NCI-H345 treated with DMSO at 0.1 percent for 48 hours (cell line): ENCODE data around the gene MTARC1.

Experiments used
- DNase-seq: peaks from one replicate; lab custom pipeline; 2025; ENCODE audit not compliant: unreplicated experiment; lab: John Stamatoyannopoulos, UW

The MTARC1 gene

DNA sequence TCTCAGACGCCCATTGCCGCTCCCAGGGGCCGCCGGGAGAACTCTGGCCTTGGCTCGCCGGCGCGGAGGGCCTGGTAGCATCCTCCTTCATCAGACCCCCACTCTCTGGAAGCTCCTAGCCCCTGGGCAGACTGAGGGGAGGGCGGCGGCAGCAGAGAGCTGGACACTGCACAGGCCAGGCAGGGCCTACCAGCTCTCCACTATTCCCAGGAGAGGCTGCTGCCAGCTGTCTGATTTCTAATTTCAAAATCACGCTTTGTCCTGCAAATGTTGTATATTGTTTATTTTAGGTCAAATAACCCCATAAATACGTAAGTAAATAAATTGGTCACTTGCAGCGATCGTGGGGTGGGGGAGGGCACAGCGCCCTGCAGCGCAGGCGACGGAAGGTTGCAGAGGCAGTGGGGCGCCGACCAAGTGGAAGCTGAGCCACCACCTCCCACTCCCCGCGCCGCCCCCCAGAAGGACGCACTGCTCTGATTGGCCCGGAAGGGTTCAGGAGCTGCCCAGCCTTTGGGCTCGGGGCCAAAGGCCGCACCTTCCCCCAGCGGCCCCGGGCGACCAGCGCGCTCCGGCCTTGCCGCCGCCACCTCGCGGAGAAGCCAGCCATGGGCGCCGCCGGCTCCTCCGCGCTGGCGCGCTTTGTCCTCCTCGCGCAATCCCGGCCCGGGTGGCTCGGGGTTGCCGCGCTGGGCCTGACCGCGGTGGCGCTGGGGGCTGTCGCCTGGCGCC is at the start of gene MTARC1:
TSS of gene MTARC1 (plus strand) at position 577 of the 732 bp plus-strand sequence. CDS start at position 609, 32 bp downstream.
- DNase-seq, result peak; percentile 67

DNA sequence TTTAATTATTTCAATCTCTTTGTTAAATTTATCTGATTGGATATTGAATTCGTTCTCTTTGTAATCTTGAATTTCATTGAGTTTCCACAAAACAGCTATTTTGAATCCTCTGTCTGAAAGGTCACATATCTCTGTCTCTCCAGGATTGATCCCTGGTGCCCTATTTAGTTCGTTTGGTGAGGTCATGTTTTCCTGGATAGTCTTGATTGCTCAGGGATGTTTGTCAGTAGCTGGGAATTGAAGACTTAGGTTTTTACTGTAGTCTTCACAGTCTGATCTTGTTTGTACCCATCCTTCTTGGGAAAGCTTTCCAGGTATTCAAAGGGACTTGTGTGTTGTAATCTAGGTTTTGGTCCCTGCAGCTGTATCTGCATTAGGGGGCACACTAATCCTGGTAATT is 45.4 kb upstream of the MTARC1 start:
- no peak for DNase-seq

DNA sequence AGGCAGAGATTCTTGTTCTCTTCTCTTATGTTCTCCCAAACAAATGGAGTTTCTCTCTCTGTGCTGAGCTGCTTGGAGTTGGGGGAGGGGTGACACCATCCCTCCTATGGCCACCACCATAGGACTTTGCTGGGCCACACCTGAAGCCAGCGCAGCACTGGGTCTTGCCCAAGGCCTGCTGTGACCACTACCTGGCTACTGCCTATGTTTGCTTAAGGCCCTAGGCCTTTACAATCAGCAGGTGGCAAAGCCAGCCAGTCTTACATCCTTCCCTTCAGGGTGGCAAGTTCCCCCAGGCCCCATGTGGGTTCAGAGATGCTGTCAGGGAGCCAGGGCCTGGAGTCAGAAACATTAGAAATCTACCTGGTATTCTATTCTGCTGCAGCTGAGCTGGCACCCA is 44.9 kb upstream of the MTARC1 start:
- no peak for DNase-seq

DNA sequence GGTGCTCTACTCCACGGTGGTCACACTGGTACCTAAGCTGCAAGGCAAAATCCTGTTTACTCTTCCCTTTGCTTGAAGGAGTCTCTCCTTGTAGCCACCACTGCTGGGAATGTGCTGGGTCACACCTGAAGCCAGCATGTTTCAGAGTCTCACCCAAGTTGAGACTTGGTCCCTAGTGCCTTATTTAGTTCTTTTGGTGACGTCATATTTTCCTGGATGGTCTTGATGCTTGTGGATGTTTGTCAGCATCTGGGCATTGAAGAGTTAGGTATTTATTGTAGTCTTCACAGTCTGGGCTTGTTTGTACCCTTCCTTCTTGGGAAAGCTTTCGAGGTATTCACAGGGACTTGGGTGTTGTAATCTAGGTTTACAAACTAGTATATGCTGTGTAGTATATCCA is 44.2 kb upstream of the MTARC1 start:
- DNase-seq, result no peak

DNA sequence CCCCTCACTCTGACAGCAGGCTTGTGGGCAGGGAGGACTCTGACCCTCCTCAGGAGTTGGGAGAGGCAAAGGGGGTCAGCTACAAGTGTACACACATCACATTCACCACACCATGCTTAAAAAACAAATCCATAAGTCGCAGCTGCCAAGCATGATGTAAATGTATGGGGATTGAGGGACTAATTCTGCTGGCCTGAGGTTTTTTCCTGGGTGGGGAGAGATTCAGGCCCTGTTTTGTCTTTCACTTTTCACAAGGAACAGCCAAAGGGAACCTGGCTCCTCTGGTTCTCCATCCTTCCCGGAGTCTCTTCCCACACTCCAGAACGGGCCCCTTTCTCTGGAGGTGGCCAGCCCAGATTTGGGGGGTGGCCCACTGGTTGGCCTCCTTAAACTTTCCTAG is 39.9 kb upstream of the MTARC1 start:
- DNase-seq, result no peak

DNA sequence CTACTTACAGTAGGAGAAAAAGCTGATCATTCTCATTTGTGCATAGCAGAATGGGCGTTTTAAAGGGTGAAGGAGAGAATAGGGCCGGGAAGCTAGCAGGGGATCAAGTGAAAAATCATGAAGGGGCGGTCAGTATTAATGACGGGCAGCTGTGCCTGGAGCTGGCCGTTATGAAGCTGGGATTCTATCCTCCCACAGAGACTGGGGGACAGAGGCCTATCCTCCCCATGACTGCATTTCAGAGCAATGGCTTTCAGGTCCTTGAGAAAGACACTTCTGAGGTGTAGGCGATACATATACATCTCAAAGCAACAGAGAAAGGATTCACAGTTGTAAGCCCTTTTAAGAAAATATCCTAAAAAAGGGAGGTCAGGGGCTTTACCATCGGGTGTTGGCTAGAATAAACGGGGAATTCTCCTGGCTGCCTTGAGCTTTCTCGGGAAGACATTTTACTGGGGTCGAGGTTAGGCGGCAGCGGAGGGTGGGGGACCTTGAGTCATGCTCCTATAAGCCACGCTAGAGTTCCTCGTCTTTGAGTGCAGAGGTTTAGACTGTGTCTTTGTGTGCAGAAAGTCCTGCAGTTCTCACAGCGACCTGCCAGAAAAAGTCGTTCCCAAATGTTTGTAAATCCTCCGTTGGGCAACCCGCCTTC is 39.1 kb upstream of the MTARC1 start:
- no peak for DNase-seq

DNA sequence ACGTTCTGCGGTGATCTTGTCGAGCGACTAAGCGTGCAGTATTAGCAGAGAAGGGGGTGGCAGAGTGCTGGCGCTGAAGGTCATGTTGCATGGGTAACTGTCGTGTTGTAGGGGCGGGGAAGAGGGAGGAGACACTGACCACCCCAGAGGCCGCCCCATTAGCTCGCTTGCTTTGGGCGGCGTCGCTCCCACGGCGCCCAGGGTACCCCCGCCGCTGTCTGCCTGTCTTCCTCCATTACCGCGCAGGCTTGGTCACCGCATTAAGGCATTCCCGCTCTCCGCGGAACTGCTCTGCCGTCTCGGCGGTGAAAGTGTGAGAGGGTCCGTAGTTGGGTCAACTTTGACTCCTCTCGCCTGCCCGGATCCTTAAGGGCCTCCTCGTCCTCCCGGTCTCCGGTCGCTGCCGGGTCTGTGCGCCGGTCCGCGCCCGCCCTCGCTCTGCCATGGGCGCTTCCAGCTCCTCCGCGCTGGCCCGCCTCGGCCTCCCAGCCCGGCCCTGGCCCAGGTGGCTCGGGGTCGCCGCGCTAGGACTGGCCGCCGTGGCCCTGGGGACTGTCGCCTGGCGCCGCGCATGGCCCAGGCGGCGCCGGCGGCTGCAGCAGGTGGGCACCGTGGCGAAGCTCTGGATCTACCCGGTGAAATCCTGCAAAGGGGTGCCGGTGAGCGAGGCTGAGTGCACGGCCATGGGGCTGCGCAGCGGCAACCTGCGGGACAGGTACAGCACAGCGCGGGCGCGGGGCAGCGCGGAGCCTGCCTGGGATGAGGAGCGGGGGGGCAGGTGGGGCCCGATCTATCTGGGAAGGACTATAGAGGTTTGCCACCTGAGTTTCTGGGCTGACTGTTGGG is 38.4 kb upstream of the MTARC1 start, which contains the start of gene MTARC2:
TSS of gene MTARC2 (plus strand) at position 234 of the 846 bp plus-strand sequence. CDS start at position 444, 210 bp downstream.
- DNase-seq, result peak; percentile 22

DNA sequence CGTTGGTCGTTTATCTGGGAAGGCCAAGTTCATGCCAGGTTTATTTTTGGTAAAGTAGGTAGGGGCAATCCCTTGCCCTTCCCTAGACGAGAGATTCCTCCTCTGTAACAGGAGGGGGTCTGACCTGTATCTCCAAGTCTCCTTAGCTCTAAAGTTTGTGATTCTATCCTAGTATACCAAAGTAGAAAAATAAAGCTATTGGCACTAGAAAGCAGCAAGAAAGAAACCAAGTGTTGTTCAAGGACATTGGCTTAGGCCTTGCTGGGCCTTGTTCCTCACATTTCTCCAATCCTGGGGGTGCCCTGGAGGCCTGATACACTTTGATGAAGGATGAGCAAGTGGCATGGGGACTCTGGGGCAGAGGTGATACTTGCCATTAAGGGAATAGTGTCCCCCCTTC is 37.8 kb upstream of the MTARC1 start:
- DNase-seq, result no peak

DNA sequence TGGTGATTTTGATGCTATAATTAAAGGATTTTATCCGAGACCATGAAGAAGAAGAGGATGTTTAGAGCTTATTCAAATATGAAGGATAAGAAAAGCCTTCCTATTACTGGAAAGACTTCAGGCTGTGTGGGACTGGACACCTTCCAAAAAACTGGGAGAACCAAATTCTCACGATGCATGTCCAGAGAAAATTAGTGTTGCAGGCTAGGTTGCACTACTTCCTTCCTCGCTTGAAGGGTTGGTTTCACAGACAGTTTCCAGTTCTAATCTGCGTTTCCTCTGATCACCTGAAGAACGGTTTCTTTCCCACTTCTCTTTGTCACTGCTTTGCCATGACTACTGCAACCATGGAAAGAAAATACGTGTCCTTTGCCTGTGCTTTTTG is 36.6 kb upstream of the MTARC1 start:
- DNase-seq, result no peak

DNA sequence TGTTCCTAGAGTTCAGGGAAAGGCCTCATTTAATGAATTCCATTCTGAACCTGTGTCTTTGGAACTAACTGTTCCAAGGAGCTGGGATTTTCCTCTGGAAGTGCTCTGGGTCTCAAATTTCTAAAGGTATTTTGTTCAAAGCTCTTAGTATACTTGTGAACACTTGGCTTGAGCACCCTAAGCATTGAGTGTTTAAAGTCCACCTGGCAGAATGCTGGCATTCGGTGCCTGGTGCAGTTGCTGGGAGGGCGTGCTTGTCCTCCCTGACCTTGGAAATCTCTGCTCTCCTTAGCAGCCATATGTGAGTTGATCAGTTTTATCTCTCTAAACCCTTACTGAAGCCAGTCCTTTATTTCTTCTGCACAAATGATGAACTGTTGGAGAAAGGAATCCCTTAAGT is 35.6 kb upstream of the MTARC1 start:
- no peak for DNase-seq

DNA sequence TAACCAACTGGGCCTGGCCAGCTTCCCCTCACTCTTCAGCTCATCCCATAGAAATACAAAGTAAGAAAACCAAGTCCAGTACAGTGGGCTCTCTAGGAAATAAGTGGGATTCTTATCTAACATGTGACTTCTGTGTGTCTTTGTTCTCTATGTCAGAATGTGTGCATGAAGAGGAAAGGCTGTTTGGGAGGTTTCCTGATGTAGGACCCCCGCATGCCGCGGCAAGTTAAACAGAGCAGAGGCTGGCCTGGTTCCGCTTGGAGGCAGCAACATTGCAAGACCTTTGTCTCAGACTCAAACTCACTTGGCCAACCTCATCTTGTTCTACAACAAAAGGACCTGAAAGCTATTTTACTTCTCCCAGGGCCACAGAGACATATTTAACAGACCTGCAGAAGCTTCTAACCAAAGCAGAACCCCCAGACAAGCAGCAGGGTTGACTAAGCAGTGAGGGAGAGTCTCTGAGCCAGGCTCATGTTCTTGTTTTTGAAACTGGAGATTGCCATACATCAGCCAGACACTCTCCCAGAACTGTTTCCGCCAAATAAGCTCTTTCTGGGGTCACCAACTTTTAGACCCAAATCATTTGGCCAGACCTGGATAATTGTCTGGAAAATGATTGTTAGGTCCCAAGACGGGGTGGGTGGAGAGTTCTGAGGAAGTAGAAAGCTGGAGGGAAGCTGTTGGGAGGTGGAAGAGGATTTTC is 32.3 kb upstream of the MTARC1 start:
- DNase-seq, result no peak

DNA sequence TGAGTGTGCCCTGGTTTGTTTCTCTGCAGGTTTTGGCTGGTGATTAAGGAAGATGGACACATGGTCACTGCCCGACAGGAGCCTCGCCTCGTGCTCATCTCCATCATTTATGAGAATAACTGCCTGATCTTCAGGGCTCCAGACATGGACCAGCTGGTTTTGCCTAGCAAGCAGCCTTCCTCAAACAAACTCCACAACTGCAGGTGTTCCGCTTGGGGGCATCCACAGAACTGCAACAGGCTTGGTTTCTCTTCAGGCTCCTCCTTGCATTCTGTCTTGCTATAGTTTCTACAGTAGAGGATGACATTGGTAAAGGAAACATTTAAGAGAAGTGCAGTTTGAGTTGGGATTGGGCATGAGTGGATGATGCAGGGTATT is 31.8 kb upstream of the MTARC1 start:
- DNase-seq, result no peak

DNA sequence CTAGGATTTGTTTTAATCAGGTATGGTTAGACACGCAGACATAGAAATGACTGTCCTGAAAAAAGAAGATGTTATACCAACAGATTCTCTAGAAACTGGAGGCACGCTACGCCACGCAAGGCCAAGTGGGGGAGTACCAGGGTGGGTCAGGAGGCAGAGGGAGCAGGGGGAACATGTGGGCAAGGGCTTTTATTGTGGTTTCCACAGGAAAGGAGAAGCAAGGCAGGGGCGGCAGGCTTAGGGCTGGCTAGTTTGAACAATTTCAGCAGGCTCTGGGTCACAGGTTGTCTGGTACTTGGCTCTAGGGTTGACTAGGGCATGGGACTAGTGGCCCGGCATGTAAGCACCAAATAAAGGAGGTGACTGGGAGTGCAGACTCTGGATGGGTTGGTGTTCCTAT is 31.4 kb upstream of the MTARC1 start:
- no peak for DNase-seq

DNA sequence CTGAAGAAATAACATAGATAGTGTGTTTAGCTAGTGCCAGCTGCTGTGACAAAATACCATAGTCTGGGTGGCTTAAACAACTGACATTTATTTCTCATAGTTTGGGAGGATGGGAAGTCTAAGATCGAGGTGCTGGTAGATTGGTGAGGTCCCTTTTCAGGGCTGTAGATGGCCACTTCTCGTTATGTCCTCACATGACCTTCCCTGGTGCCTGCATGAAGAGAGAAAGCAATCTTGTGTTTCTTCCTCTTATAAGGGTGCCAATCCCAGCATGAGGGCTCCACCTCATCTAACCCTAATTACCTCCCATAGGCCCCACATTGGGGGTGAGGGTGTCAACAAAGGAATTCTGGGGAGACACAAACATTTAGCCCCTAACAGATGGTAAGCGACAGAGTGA is 29.3 kb upstream of the MTARC1 start:
- DNase-seq, result no peak

DNA sequence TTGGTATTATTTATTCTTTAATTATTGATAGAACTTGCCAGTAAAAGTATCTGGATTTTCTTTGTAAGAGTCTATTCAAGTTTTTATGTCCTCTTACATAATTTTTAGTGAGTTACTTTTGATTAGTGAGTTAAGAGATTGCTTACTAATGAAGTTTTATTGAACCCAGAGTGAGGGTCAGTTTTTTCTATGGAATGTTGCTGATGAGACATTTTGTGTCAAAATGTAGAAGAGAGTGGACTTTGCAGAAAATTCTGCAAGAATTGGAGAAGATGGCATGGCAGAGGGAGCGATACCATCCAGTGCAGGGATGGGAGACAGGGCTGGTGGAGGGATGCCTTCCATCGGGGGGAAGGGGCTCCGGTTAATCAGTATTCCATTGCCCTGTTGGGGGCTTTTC is 27.6 kb upstream of the MTARC1 start:
- no peak for DNase-seq

DNA sequence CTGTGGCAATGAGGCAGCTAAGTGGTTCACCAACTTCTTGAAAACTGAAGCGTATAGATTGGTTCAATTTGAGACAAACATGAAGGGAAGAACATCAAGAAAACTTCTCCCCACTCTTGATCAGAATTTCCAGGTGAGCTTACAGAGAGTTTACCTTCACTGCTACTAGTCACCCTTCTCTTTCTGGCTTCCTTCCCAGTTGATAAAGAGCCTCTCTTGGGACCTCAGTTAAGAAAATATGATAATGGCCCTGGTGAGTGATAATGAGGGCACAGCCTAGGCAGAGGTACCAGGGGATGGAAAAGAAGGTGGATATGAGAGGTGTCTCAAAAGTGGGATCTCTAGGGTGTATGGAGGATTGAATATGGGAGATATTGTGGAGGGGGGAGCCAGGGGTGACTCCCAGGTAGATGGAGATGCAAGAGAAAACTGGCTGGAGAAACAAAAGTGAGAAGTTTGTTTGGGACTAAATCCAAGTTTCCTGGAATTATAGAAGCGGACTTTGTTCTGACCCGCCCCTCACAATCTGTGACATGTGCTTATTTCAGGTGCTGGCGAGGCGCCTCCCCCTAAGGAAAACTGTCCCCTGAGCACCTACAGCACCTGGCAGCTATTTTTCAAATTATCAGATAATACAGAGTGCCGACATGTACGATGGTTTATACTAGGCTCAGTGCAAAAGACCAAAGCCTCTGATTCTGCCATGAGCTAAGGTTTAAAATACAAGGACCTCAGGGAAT is 24.9 kb upstream of the MTARC1 start:
- no peak for DNase-seq

DNA sequence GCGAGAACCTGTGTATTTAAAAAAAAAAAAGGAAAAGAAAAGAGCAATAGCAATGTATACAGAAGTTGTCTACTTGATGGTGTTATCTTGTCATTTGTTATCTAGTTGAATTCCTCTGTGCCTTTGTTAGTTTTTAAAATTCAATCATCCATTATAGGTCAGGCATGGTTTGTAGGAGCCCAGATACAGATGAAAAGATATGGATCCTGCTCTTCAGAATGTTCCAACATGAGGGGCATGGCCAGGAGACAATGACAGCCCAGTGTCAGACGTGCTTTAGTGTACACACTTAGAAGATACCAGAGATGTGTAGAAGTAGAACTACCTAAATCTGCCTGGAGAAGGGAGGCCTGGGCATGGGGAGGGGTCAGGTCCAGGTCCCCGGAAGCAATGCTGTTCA is 22.0 kb upstream of the MTARC1 start:
- no peak for DNase-seq

DNA sequence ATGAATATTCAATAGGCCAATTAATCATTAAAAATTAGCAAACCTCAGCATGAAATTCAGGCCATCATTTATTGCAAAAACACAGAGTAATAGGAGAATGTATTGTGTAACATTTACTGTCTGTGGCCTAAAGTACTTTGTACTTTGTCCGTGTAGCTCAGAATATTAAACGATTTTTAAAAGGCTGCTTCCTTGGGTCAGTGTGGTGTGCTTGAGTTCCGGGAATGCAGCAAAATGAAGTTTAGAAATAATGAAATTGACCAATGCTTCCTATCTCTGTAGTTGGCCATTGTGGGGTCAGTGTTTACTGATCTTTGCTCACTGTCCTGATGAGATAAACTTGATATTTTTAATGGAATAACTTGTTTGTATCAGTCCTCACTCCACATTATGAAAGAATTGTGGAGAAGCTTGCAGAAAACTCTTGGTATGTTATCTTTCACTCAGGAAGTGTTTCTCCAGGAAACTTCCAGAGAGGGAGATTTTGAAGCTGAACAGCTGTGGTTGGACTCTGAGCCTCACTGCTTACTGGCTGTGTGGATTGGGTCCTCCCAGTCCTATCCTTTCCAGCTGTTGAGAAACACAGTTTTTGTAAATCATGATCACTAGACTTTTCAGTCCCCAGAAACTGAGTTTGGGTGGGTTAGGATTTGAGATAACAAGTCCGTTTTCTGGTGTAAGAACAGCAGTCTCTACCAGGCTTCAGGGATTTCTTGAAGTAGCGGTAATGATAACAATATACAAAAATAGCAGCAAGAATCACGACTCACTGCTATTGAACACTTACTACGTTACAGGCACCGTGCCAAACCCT is 19.2 kb upstream of the MTARC1 start:
- DNase-seq, result no peak

DNA sequence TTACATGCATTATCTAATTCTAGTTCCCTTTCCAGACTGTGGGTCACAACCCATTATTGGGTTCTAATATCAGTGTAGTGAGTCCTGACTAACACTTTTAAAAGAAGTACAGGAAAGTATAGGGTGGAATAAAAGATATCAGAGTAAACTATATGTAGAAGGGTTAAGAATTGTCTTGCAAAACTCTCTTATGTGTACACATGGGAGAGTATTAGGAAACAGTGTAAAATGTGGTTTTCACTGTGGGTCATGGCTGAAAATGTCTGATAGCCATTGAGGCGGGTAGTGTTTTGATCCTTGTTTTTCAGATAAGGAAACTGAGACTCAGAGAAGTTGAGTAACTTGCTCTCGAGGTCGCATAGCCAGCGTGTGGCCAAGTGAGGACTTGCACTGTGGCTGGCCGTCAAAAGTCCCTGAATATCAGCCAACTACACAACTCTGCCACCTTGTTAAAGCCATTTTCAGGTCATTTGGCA is 18.5 kb upstream of the MTARC1 start:
- DNase-seq, result no peak

DNA sequence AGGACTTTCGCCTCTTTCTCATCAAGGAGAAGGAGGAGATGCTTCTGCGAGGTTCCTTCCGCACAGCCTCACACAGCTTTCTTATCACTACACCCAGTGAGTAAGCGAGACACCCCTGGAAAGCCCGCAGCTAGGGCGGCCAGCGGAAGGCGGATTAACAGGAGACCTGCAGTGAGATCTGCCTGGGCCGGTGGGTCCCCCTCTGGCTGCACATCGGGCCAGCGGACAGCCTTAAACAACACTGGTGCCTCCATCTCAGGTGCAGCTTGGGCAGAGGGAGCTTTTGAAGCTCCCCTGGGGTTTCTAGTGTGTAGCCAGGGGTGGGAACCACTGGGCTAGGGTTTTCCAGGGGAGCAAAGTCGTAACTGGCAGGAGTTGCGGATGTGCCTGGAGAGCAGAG is 17.5 kb upstream of the MTARC1 start:
- no peak for DNase-seq
